K562 (cell line): ENCODE data around the gene SMCO4. TPM values are rescaled to one million over a fixed set of nuclear protein-coding genes. Genes with fewer than 3 reads are reported as not detected.
A peak's percentile ranks its signal among the peaks of the same experiment; 100 is the strongest.

ENCODE experiments used
- BCLAF1 ChIP-seq, 2 experiments: fragments of 450-650 bp in 1 of 2; IDR thresholded peaks; 2 replicates each; pipeline ENCODE4 v1.6.1; 2011 to 2017; ENCODE audit warnings: low read depth in 2 of 2, antibody characterized with exemption in 1 of 2, borderline replicate concordance in 1 of 2, low read length in 1 of 2, mild to moderate bottlenecking in 1 of 2, mixed read lengths in 1 of 2; ENCODE audit not compliant: control insufficient read depth in 1 of 2
- CBFA2T2 ChIP-seq: fragments of 450-650 bp; conservative IDR thresholded peaks from 2 replicates; pipeline ENCODE4 v1.6.1; 2017; ENCODE audit warnings: mild to moderate bottlenecking
- CBFA2T3 ChIP-seq: fragments of 450-650 bp; IDR thresholded peaks from 2 replicates; pipeline ENCODE4 v1.6.1; 2017
- CBX5 ChIP-seq: IDR thresholded peaks from 2 replicates; pipeline ENCODE4 v1.6.1; 2014; ENCODE audit warnings: low read depth, borderline replicate concordance
- CC2D1A ChIP-seq: fragments of 450-650 bp; IDR thresholded peaks from 2 replicates; pipeline ENCODE4 v1.6.1; 2017; ENCODE audit warnings: mild to moderate bottlenecking
- CTBP1 ChIP-seq: fragments of 450-650 bp; IDR thresholded peaks from 2 replicates; pipeline ENCODE4 v1.6.1; 2016; ENCODE audit warnings: borderline replicate concordance
- E2F3 ChIP-seq: fragments of 250-450 bp; sonication (Bioruptor Pico); IDR thresholded peaks from 2 replicates; pipeline ENCODE4 v1.4.0; 2020; ENCODE audit warnings: mild to moderate bottlenecking
- HNRNPLL ChIP-seq: fragments of 200-400 bp; formaldehyde crosslinking; IDR thresholded peaks from 2 replicates; pipeline ENCODE4 v1.6.1; 2017; ENCODE audit warnings: low read length, low read depth, mild to moderate bottlenecking; ENCODE audit not compliant: poor library complexity, severe bottlenecking
- KDM1A ChIP-seq, 2 experiments: fragments of 450-650 bp; IDR thresholded peaks; 2 replicates each; pipeline ENCODE4 v1.6.1; 2016; ENCODE audit warnings: mild to moderate bottlenecking in 2 of 2
- MXI1 ChIP-seq: IDR thresholded peaks from 2 replicates; pipeline ENCODE4 v1.6.1; 2011; ENCODE audit warnings: low read depth, mild to moderate bottlenecking, improper control_type of control experiment, low read length
- NCOA6 ChIP-seq: fragments of 450-650 bp; IDR thresholded peaks from 2 replicates; pipeline ENCODE4 v1.6.1; 2017; ENCODE audit warnings: mild to moderate bottlenecking
- POLR2B ChIP-seq: fragments of 450-650 bp; IDR thresholded peaks from 2 replicates; pipeline ENCODE4 v1.6.1; 2018; ENCODE audit warnings: low read depth; ENCODE audit not compliant: partially characterized antibody
- SMARCA5 ChIP-seq: fragments of 450-650 bp; IDR thresholded peaks from 2 replicates; pipeline ENCODE4 v1.6.1; 2016
- SMARCC2 ChIP-seq: fragments of 450-650 bp; IDR thresholded peaks from 2 replicates; pipeline ENCODE4 v1.6.1; 2017; ENCODE audit warnings: antibody characterized with exemption, moderate library complexity, mild to moderate bottlenecking, low read depth
- SOX6 ChIP-seq: fragments of 450-650 bp; IDR thresholded peaks from 2 replicates; pipeline ENCODE4 v1.6.1; 2014; ENCODE audit warnings: mild to moderate bottlenecking
- USF1 ChIP-seq: sonication (generic); formaldehyde crosslinking; IDR thresholded peaks from 2 replicates; pipeline ENCODE4 v1.9.0; 2022; ENCODE audit warnings: mild to moderate bottlenecking, missing genetic modification reagents
- ZNF431 ChIP-seq: sonication (generic); formaldehyde crosslinking; IDR thresholded peaks from 2 replicates; pipeline ENCODE4 v1.8.0; 2022; ENCODE audit warnings: mild to moderate bottlenecking, missing genetic modification reagents
- ZNF592 ChIP-seq: fragments of 450-650 bp; IDR thresholded peaks from 2 replicates; pipeline ENCODE4 v1.6.1; 2017; ENCODE audit warnings: antibody characterized with exemption, mild to moderate bottlenecking
- ZNF76 ChIP-seq: fragments of 250-450 bp; sonication (Bioruptor Pico); IDR thresholded peaks from 2 replicates; pipeline ENCODE4 v1.4.0; 2020; ENCODE audit warnings: mild to moderate bottlenecking, moderate library complexity, borderline replicate concordance
- polyA plus RNA-seq, 8 experiments: library from polyadenylated mRNA; depleted of rRNA in 4 of 8; stranded (reverse) in 5 of 8; unstranded in 3 of 8; fragments of >200 nt; fragmentation: Nextera tagmentation in 2 of 8; fragmentation: Illumina TruSeq in 1 of 8; extraction: Ambion mirVana in 2 of 8; extraction: Trizol in 1 of 8; gene quantifications; 2 replicates each; pipeline versions ENCODE4 v1.2.1 to v1.2.3, GENCODE V29; 2011 to 2014; ENCODE audit warnings: inconsistent platforms in 1 of 8, missing spikeins in 1 of 8
- total RNA-seq, 7 experiments: library from RNA; depleted of rRNA in 6 of 7; stranded (reverse); fragments of >200 nt in 6 of 7; fragmentation: Illumina TruSeq in 2 of 7; extraction: Trizol in 2 of 7; gene quantifications; 2 replicates each; pipeline versions ENCODE4 v1.2.1 to v1.2.3, GENCODE V29; 2011 to 2021; ENCODE audit warnings: low replicate concordance in 1 of 7

The SMCO4 gene
- total and polyA plus RNA-seq, 9 of the 15 experiments (the other 6 are each of a cell fraction or from before 2014, with no cell fraction given): 1.8 to 27.8 (median 15.3) TPM

- TF ChIP-seq POLR2B: no peak
- TF ChIP-seq SMARCC2: no peak
- no peak for TF ChIP-seq NCOA6
- no peak for TF ChIP-seq ZNF431 (CRISPR knock-in tag)
- TF ChIP-seq HNRNPLL: peak; percentile 70
- TF ChIP-seq MXI1: no peak
- 0 out of 2 replicates have a peak, but pooled peaks have one; percentile 10 for TF ChIP-seq SOX6
- no peak for TF ChIP-seq USF1 (CRISPR knock-in tag)
- TF ChIP-seq CBX5: peak; percentile 37; the same call in 1 of the 2 replicates
- TF ChIP-seq CTBP1: peak; percentile 78
- TF ChIP-seq CBFA2T2: no peak
- peak; percentile 97 for TF ChIP-seq SMARCA5
- 0 out of 2 replicates have a peak, but pooled peaks have one; percentile 32 for TF ChIP-seq E2F3
- no peak for TF ChIP-seq ZNF76 (CRISPR knock-in tag)
- TF ChIP-seq BCLAF1 (IDR thresholded peaks at IDR 0.05; ENCODE audit: borderline replicate concordance in 1 of 2, control insufficient read depth in 1 of 2, low read depth in 2 of 2, low read length in 1 of 2): no peak
- TF ChIP-seq CBFA2T3: no peak
- peak; percentile 72 to 87 for TF ChIP-seq KDM1A (IDR thresholded peaks at IDR 0.05)
- TF ChIP-seq CC2D1A: no peak
- no peak for TF ChIP-seq ZNF592
Observed at GRCh38 chr11:93543292-93543977, at the start of gene SMCO4 (continued).
